Neural progenitor cell (in vitro differentiated cells): ENCODE data around the gene ZNF771.

Source experiments
- EZH2 ChIP-seq: fragments of 200-600 bp; sonication (generic); IDR thresholded peaks from 2 replicates; pipeline ENCODE4 v1.6.1; 2017; ENCODE audit warnings: antibody characterized with exemption, mild to moderate bottlenecking, moderate library complexity
- EZH2phosphoT487 ChIP-seq: fragments of 200-600 bp; sonication (generic); IDR thresholded peaks from 2 replicates; pipeline ENCODE4 v1.6.1; 2017; ENCODE audit warnings: antibody characterized with exemption

DNA sequence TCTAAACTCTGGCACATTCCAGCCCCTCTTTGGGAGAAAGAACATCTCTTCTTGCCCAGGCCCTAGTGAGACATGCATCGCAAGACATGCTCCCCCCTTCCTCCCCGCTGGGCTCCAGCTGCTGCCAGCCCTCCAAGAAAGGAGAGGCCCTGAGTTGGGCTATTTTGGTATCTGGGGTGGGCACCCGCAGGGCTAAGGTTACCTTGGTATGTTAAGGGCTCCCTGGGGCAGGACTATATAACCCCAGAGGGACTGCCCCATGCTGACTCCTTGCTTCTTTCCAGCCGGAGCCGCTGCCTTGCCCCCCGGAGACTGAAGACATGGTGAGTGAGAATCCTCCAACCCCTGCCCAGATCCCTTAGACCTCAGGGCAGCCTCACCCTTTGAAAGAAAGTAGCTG lies 32.9 kb upstream of the ZNF771 start, which contains the start of gene MYL11:
- TF ChIP-seq EZH2phosphoT487 (no peak), EZH2 (no peak)
